ENCODE measurements around the gene SPANXB1.
"Not testable (repeated sequence)": the region's sequence is repeated elsewhere in the genome, so short reads cannot be mapped to it uniquely, and the experiment has no call there.

Gene SPANXB1

GRCh38 chrX:141002568-141002967, at the start of gene SPANXB1:
SPANXB1 (plus strand) TSS chrX:141002594; CDS start chrX:141002694, 100 bp downstream.
- not testable (repeated sequence) for DNase-seq

- no peak for DNase-seq
These were observed 35.4 kb upstream of the SPANXB1 start for GRCh38 chrX:140967036-140967435.

GRCh38 chrX:140971099-140971795, 31.1 kb upstream of the SPANXB1 start:
- no peak for DNase-seq

- no peak for DNase-seq
These were observed 26.9 kb upstream of the SPANXB1 start for GRCh38 chrX:140975472-140975871.

GRCh38 chrX:140980271-140980670, 22.1 kb upstream of the SPANXB1 start:
- DNase-seq: no peak

GRCh38 chrX:140983730-140984129, 18.7 kb upstream of the SPANXB1 start:
- no peak for DNase-seq

- not testable (repeated sequence) for DNase-seq
These were observed 2.8 kb downstream of the SPANXB1 start for GRCh38 chrX:141005243-141005642.

GRCh38 chrX:141044246-141044645, 41.9 kb downstream of the SPANXB1 start:
- DNase-seq: not testable (repeated sequence)

- DNase-seq: not testable (repeated sequence)
These were observed 47.5 kb downstream of the SPANXB1 start for GRCh38 chrX:141049878-141050277.

GRCh38 chrX:141052098-141052497, 49.7 kb downstream of the SPANXB1 start:
- DNase-seq: not testable (repeated sequence)

All from activated naive CD4-positive, alpha-beta T cell treated with Interleukin-2 at 50 U/mL for 16 hours (primary cell).